Dermis blood vessel endothelial cell (primary cell): Measurements from ENCODE around the gene TICAM1. TPM values are rescaled to one million over a fixed set of nuclear protein-coding genes. Genes with fewer than 3 reads are reported as not detected.

Experiments used
- DNase-seq: peaks from one replicate; pipeline ENCODE4 v3.0.0; 2010
- total RNA-seq: library from RNA; depleted of rRNA; stranded (reverse); fragments of >200 nt; gene quantifications from 2 replicates; pipeline ENCODE4 v1.2.3, GENCODE V29; 2014

TICAM1 gene
- total RNA-seq, 1 donor from 2014 or later: 4.9 TPM

GRCh38 chr19:4768934-4769777 lies 62.4 kb downstream of the TICAM1 start:
- DNase-seq: peak; percentile 88

Other genes starting within 250 kb of the TICAM1 start
- 65.4 and 70.1 TPM in 2 replicates for gene TNFAIP8L1, start 192.2 kb downstream of the TICAM1 start, total RNA-seq
- 140 and 183 TPM in 2 replicates for gene MYDGF, start 161.4 kb downstream of the TICAM1 start, total RNA-seq
- gene DPP9, start 107.9 kb downstream of the TICAM1 start, total RNA-seq: 42.9 and 64.4 TPM in 2 replicates
- 18.4 and 18.7 TPM in 2 replicates for gene FEM1A, start 40.0 kb downstream of the TICAM1 start, total RNA-seq
- gene PLIN3, start 36.0 kb upstream of the TICAM1 start, total RNA-seq: 111 and 167 TPM in 2 replicates
- gene ARRDC5, start 71.2 kb upstream of the TICAM1 start, total RNA-seq: not detected in 2 replicates
- gene UHRF1, start 77.8 kb upstream of the TICAM1 start, total RNA-seq: 22.0 and 55.7 TPM in 2 replicates
- 13.4 and 20.2 TPM in 2 replicates for gene KDM4B, start 137.4 kb upstream of the TICAM1 start, total RNA-seq